Measurements from ENCODE around the gene F12.

The F12 gene

DNA sequence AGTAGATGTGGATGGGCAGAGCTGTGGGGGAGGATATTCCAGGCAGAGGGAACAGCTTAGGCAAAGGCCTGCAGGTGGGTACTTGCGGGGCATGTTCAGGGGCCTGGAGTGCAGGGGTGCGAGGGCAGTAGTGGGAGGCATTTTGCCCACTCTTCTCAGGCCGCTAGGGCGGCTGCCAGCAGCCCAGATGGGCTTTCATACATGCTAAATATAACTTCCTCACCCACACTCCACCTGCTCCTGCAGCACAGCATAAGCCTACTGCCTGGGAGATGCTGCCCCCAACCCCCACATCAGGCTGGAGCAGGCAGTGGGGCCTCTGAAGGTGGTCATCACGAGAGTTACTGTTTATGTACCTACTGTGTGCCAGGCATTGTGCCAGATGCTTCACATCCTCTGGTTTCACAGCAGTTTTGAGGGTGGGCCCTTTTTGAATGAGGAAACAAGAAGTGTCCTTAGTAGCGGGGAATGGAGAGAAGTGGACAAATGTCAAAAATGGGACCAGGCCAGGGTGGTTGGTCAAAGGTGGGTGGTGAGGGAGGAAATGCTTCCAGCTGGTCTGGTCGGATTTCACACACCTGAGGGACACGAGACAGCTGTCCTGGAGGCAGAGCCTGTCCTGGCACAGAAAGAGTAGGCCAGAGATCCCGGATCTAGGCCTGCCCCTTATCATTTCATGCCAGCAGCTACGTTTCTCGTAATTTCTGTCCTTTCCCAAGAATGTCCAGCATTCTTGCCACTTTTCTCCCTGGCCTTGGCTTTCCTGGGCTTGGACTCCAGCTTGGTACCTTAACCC is 39.5 kb downstream of the F12 start:
- no peak overlapping the region for H3K4me3 ChIP-seq (ENCODE audit: low read length)
- no peak overlapping the region for H3K9ac ChIP-seq (ENCODE audit: low read length)
- no peaks in the 10 kb centered on the region for H3K27me3 ChIP-seq (ENCODE audit: control insufficient read depth, insufficient read depth, low read length)
- no peak overlapping the region for H3K27ac ChIP-seq (ENCODE audit: low read depth, low read length)
- H3K36me3 ChIP-seq (ENCODE audit: control insufficient read depth, insufficient read depth, low read length), result peaks cover 3% of the 10 kb centered on the region
- peaks cover 14% of the 10 kb centered on the region for H3K4me1 ChIP-seq (ENCODE audit: control insufficient read depth, insufficient read depth, low read length)

- Histone ChIP-seq H3K4me1 (ENCODE audit: control insufficient read depth, insufficient read depth, low read length) (peaks cover 14% of the 10 kb centered on the region), H3K4me3 (ENCODE audit: low read length) (no peak overlapping the region), H3K27ac (ENCODE audit: low read depth, low read length) (no peak overlapping the region), H3K9ac (ENCODE audit: low read length) (no peak overlapping the region), H3K27me3 (ENCODE audit: control insufficient read depth, insufficient read depth, low read length) (no peaks in the 10 kb centered on the region), H3K36me3 (ENCODE audit: control insufficient read depth, insufficient read depth, low read length) (peaks cover 3% of the 10 kb centered on the region)
Observed at GRCh38 chr5:177368869-177369644, 40.3 kb downstream of the F12 start.

DNA sequence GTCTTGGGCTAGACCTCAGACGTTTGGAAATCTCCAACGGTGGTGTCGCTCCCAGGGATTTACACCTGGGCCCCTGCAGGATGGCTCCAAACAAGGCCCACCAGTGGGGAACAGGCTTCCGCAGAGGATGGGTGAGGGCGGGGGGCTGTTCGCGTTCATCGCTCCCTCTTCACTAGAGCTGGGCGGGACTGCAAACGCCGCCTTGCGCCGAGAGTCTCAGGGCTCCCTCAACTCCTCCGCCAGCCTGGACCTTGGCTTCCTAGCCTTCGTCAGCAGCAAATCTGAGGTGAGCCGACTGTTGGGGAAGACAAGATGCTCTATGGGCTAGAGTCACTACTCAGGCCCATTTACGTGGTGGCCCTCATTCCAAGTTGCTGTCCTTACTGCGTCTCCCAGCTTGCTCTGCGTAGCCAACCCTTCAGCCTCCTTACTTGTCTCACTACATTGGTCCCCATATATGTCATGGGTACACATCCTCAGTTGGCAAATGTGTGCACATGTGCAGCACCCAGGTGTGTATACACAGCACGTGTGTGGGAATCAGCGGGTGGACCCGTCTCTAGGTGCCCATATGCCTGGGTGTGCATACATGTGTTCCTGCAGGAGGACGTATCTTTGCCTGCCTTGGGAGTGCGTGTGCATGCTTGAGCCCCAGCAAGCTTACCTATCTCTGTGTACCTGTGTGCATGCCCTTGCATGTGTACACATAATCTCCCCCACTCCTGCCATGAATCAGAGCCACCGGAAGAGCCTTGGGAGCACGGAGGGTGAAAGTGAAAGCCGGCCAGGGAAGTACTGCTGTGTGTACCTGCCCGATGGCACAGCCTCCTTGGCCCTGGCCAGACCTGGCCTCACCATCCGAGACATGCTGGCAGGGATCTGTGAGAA is 41.1 kb downstream of the F12 start:
- Histone ChIP-seq H3K9ac (ENCODE audit: low read length) (no peak overlapping the region), H3K27me3 (ENCODE audit: control insufficient read depth, insufficient read depth, low read length) (no peaks in the 10 kb centered on the region), H3K27ac (ENCODE audit: low read depth, low read length) (no peak overlapping the region), H3K36me3 (ENCODE audit: control insufficient read depth, insufficient read depth, low read length) (peaks cover 3% of the 10 kb centered on the region), H3K4me1 (ENCODE audit: control insufficient read depth, insufficient read depth, low read length) (peaks cover 14% of the 10 kb centered on the region), H3K4me3 (ENCODE audit: low read length) (no peak overlapping the region)

DNA sequence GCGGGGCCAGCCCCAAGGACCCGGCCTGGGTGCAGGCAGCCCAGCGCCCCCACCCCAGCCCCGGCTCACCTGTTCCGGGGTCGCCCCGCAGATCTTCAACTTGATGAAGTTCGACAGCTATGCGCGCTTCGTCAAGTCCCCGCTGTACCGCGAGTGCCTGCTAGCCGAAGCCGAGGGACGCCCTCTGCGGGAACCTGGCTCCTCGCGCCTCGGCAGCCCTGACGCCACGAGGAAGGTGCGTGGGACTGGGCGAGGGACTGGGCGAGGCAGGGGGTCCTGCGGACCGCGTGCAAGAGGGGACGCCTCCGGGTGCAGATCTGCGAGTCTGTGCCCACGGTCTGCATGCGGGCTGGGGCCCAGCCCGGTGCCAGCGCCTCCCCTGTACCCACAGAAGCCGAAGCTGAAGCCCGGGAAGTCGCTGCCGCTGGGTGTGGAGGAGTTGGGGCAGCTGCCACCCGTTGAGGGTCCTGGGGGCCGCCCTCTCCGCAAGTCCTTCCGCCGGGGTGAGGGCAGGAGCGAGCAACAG is 42.0 kb downstream of the F12 start:
- H3K36me3 ChIP-seq (ENCODE audit: control insufficient read depth, insufficient read depth, low read length), result peaks cover 3% of the 10 kb centered on the region
- H3K9ac ChIP-seq (ENCODE audit: low read length), result no peak overlapping the region
- peaks cover 17% of the 10 kb centered on the region for H3K4me1 ChIP-seq (ENCODE audit: control insufficient read depth, insufficient read depth, low read length)
- H3K4me3 ChIP-seq (ENCODE audit: low read length), result peak overlapping the region; percentile 58
- peak overlapping the region; percentile 98 for H3K27ac ChIP-seq (ENCODE audit: low read depth, low read length)
- H3K27me3 ChIP-seq (ENCODE audit: control insufficient read depth, insufficient read depth, low read length), result no peaks in the 10 kb centered on the region

- Histone ChIP-seq H3K9ac (ENCODE audit: low read length) (peak overlapping the region; percentile 38), H3K4me3 (ENCODE audit: low read length) (peak overlapping the region; percentile 65), H3K27ac (ENCODE audit: low read depth, low read length) (peak overlapping the region; percentile 98), H3K4me1 (ENCODE audit: control insufficient read depth, insufficient read depth, low read length) (peaks cover 17% of the 10 kb centered on the region), H3K36me3 (ENCODE audit: control insufficient read depth, insufficient read depth, low read length) (peaks cover 3% of the 10 kb centered on the region), H3K27me3 (ENCODE audit: control insufficient read depth, insufficient read depth, low read length) (no peaks in the 10 kb centered on the region)
Observed at GRCh38 chr5:177366528-177367322, 42.6 kb downstream of the F12 start.

- peak overlapping the region; percentile 98 for H3K27ac ChIP-seq (ENCODE audit: low read depth, low read length)
- H3K36me3 ChIP-seq (ENCODE audit: control insufficient read depth, insufficient read depth, low read length), result peaks cover 3% of the 10 kb centered on the region
- peak overlapping the region; percentile 65 for H3K4me3 ChIP-seq (ENCODE audit: low read length)
- peaks cover 14% of the 10 kb centered on the region for H3K4me1 ChIP-seq (ENCODE audit: control insufficient read depth, insufficient read depth, low read length)
- H3K27me3 ChIP-seq (ENCODE audit: control insufficient read depth, insufficient read depth, low read length), result no peaks in the 10 kb centered on the region
- peak overlapping the region; percentile 38 for H3K9ac ChIP-seq (ENCODE audit: low read length)
Observed at GRCh38 chr5:177365845-177366527, 43.4 kb downstream of the F12 start.

DNA sequence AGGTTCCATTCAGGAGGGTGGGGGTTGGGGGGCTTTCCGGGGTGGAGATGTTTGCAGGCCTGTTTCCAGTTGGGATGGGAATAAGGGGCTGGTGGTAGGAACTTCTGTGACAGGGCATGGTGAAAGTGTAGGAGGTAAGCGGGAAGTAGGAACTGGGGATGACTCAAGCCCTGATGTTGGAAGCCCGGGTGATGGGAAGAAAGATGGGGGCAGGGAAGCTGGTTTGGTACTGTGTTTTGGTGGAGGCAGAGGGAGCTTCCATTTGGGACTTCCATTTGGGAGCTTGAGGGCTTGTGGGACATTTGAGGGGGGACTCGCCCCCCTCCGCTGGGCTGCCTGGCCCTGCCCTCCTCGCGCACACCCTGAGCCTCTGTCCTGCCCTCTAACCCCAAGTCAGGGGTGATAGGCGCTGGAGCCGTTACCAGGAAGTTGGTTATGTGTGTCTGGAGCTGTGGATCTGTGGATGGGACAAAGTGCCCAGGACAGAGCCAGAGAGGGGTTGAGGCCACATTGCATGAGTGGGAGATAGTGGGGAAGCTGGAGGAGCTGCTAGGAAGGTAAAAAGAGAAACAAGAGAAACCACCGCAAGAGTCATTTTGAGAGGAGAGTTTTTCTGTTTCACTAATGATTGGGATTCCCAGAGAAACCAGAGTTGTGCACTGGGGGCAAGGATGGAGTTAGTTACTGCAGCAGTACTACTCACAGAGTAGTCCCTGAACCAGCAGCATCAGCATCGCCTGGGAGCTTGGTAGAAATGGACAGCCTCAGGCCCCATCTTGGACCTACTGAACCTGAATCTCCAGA is 45.0 kb downstream of the F12 start:
- Histone ChIP-seq H3K4me3 (ENCODE audit: low read length) (no peak overlapping the region), H3K27me3 (ENCODE audit: control insufficient read depth, insufficient read depth, low read length) (no peaks in the 10 kb centered on the region), H3K4me1 (ENCODE audit: control insufficient read depth, insufficient read depth, low read length) (peaks cover 14% of the 10 kb centered on the region), H3K36me3 (ENCODE audit: control insufficient read depth, insufficient read depth, low read length) (peaks cover 3% of the 10 kb centered on the region), H3K27ac (ENCODE audit: low read depth, low read length) (no peak overlapping the region), H3K9ac (ENCODE audit: low read length) (no peak overlapping the region)

DNA sequence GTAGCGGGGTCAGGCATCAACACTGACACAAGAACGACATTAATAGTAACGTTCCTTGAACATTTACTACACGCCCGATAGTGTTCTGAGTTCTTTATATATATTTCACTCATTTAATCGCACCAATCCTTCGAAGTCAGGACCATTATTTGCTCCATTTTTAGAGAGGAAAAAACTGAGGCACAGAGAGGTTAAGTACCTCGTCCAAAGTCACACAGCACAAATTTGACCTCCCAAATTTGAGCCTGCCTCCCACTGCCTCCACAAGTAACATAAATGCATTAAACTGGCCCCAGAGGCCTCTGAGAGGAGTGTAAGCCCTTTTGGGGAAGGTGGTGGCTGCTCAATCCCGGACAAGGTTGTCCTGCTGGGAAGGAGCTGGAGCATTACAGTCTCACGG is 45.8 kb downstream of the F12 start:
- H3K27me3 ChIP-seq (ENCODE audit: control insufficient read depth, insufficient read depth, low read length), result no peaks in the 10 kb centered on the region
- peaks cover 3% of the 10 kb centered on the region for H3K36me3 ChIP-seq (ENCODE audit: control insufficient read depth, insufficient read depth, low read length)
- peak overlapping the region; percentile 68 for H3K4me3 ChIP-seq (ENCODE audit: low read length)
- no peak overlapping the region for H3K27ac ChIP-seq (ENCODE audit: low read depth, low read length)
- H3K4me1 ChIP-seq (ENCODE audit: control insufficient read depth, insufficient read depth, low read length), result peaks cover 14% of the 10 kb centered on the region
- no peak overlapping the region for H3K9ac ChIP-seq (ENCODE audit: low read length)

DNA sequence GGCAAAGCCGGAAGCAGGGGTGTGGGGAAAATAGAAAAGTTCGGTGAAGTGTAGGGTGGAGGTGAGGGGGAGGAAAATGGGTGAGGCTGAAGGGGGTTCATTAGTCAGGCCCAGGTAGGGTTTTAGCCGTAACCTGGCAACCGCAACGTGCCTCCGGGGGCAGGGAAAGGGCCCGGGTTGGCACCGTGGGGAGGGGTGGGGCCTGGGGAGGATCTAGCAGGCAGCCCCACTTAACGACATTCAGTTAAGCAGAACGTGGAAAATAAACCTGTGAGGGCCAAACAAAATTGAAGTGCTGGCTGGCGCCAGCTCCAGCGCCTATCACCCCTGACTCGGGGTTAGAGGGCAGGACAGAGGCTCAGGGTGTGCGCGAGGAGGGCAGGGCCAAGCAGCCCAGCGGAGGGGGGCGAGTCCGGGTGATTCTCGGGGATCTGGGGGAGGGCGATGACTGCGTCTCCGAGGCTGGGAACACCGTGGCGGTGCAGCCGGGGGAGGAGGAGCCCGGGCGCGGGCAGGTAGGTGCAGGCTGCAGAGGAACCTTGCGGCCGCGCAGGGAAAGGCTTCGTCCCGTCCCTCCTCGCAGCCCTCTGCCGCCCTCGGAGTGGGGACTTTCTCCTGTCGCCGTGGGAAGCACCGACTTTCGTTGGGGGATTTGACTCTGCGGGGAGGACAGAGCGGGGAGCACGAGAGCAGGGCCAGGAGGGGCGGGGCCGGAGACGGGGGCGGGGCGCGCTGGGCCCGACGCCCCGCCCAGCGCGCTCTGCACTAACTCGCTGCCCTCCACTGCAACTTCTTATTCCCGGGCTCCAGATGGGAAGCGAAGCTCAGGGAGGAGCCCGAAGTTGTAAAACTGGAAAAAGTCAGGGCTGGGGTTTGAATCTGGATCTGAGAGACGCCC is 46.5 kb downstream of the F12 start:
- H3K9ac ChIP-seq (ENCODE audit: low read length), result no peak overlapping the region
- H3K4me1 ChIP-seq (ENCODE audit: control insufficient read depth, insufficient read depth, low read length), result peaks cover 14% of the 10 kb centered on the region
- no peaks in the 10 kb centered on the region for H3K27me3 ChIP-seq (ENCODE audit: control insufficient read depth, insufficient read depth, low read length)
- H3K36me3 ChIP-seq (ENCODE audit: control insufficient read depth, insufficient read depth, low read length), result no peaks in the 10 kb centered on the region
- H3K27ac ChIP-seq (ENCODE audit: low read depth, low read length), result no peak overlapping the region
- peak overlapping the region; percentile 68 for H3K4me3 ChIP-seq (ENCODE audit: low read length)

DNA sequence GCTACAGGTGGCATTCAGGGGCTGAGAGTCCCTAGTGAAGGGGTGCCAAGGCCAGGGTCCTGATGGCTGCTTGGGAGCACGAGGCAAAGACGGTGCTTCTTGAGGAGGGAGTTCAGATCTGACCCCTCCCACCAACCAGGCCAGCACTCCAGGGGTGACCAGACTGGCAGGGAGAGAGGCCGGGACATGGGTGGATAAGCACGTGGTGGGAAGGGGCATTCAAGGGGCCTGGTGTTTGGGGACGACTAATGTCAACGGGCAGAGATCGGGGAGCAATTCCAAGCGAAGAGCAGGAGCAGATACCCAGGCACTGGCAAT is 47.1 kb downstream of the F12 start:
- H3K4me1 ChIP-seq (ENCODE audit: control insufficient read depth, insufficient read depth, low read length), result peaks cover 10% of the 10 kb centered on the region
- H3K4me3 ChIP-seq (ENCODE audit: low read length), result no peak overlapping the region
- H3K9ac ChIP-seq (ENCODE audit: low read length), result no peak overlapping the region
- no peaks in the 10 kb centered on the region for H3K36me3 ChIP-seq (ENCODE audit: control insufficient read depth, insufficient read depth, low read length)
- no peak overlapping the region for H3K27ac ChIP-seq (ENCODE audit: low read depth, low read length)
- H3K27me3 ChIP-seq (ENCODE audit: control insufficient read depth, insufficient read depth, low read length), result no peaks in the 10 kb centered on the region

Data from rectal smooth muscle tissue (tissue), 1 donor.